GM21723 (cell line): ENCODE results near the gene BRMS1L.
"Not testable (repeated sequence)": the region's sequence is repeated elsewhere in the genome, so short reads cannot be mapped to it uniquely, and the experiment has no call there.

Source experiments
- ATAC-seq: cut with Tn5 transposase; IDR thresholded peaks from one replicate; pipeline ENCODE4 v1.9.1; 2021; ENCODE audit warnings: mild to moderate bottlenecking, moderate library complexity; ENCODE audit not compliant: unreplicated experiment

Gene BRMS1L

GRCh38 chr14:35821564-35822411 lies 4.3 kb upstream of the BRMS1L start:
- no peak for ATAC-seq

- no peak for ATAC-seq
Observed at GRCh38 chr14:35822501-35822900, 3.6 kb upstream of the BRMS1L start.

- ATAC-seq: not testable (repeated sequence)
Observed at GRCh38 chr14:35824446-35825165, 1.5 kb upstream of the BRMS1L start.

- no peak for ATAC-seq
Observed at GRCh38 chr14:35825968-35826217, 245 bp upstream of the BRMS1L start.

GRCh38 chr14:35826952-35827416 lies 846 bp downstream of the BRMS1L start:
- ATAC-seq: no peak

- no peak for ATAC-seq
Observed at GRCh38 chr14:35827678-35828472, 1.7 kb downstream of the BRMS1L start.

GRCh38 chr14:35829449-35829848 lies 3.3 kb downstream of the BRMS1L start:
- ATAC-seq: no peak

- ATAC-seq: no peak
Observed at GRCh38 chr14:35835208-35835982, 9.3 kb downstream of the BRMS1L start.

- ATAC-seq: not testable (repeated sequence)
Observed at GRCh38 chr14:35841704-35842103, 15.6 kb downstream of the BRMS1L start.

GRCh38 chr14:35842245-35842644 lies 16.1 kb downstream of the BRMS1L start:
- not testable (repeated sequence) for ATAC-seq

GRCh38 chr14:35844494-35844893 lies 18.4 kb downstream of the BRMS1L start:
- ATAC-seq: no peak

GRCh38 chr14:35847636-35848035 lies 21.5 kb downstream of the BRMS1L start:
- ATAC-seq: no peak

GRCh38 chr14:35849122-35849521 lies 23.0 kb downstream of the BRMS1L start:
- ATAC-seq: no peak

- ATAC-seq: no peak
Observed at GRCh38 chr14:35851823-35852222, 25.7 kb downstream of the BRMS1L start.

- ATAC-seq: no peak
Observed at GRCh38 chr14:35853225-35853624, 27.1 kb downstream of the BRMS1L start.

GRCh38 chr14:35854696-35855270 lies 28.6 kb downstream of the BRMS1L start:
- no peak for ATAC-seq

GRCh38 chr14:35855876-35856481 lies 29.8 kb downstream of the BRMS1L start:
- peak; percentile 96 for ATAC-seq

GRCh38 chr14:35858521-35859209 lies 32.5 kb downstream of the BRMS1L start:
- no peak for ATAC-seq

- ATAC-seq: peak; percentile 83
Observed at GRCh38 chr14:35861204-35861868, 35.2 kb downstream of the BRMS1L start.
